DND-41 (cell line): Measurements from ENCODE around the gene ABCC8.

Experiments
- EZH2 ChIP-seq: IDR thresholded peaks from 3 replicates; pipeline ENCODE4 v1.6.1; 2012; ENCODE audit warnings: borderline replicate concordance, low read depth, mild to moderate bottlenecking, moderate library complexity, low read length, inconsistent platforms; ENCODE audit not compliant: severe bottlenecking
- TF ChIP-seq, protein P1 (sequence below): IDR thresholded peaks from 2 replicates; pipeline ENCODE4 v1.5.1; 2012; ENCODE audit warnings: borderline replicate concordance, low read length, moderate library complexity, mild to moderate bottlenecking; ENCODE audit not compliant: poor library complexity, severe bottlenecking; ENCODE audit errors: extremely low read depth

DNA sequence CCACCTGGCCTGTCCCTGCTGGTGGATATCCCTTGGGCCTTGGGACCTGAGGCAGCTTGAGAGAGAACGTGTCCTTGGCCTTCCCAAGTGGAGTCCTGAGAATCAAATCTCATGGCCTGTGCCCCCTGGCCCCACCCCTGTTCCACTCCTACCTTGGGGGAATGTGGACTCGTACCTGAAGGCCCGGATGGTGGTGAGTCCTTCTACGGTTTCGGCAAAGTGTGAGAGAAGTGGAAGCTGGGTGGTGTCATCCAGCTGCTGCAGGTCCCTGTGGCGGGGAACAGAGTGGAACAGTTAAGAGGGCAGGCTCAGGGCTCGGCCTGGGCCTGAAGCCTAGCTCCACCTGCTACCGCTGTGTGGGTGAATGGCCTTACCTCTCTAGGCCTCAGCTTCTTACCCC is 74.2 kb downstream of the ABCC8 start:
- TF ChIP-seq, protein P1, sequence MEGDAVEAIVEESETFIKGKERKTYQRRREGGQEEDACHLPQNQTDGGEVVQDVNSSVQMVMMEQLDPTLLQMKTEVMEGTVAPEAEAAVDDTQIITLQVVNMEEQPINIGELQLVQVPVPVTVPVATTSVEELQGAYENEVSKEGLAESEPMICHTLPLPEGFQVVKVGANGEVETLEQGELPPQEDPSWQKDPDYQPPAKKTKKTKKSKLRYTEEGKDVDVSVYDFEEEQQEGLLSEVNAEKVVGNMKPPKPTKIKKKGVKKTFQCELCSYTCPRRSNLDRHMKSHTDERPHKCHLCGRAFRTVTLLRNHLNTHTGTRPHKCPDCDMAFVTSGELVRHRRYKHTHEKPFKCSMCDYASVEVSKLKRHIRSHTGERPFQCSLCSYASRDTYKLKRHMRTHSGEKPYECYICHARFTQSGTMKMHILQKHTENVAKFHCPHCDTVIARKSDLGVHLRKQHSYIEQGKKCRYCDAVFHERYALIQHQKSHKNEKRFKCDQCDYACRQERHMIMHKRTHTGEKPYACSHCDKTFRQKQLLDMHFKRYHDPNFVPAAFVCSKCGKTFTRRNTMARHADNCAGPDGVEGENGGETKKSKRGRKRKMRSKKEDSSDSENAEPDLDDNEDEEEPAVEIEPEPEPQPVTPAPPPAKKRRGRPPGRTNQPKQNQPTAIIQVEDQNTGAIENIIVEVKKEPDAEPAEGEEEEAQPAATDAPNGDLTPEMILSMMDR = no peak
- TF ChIP-seq EZH2 = no peak
